Loucy (cell line): ENCODE measurements around the gene GXYLT2.

Source experiments
- H2AFZ ChIP-seq: fragments of 200-600 bp; sonication (generic); 2 replicates; pipeline ENCODE4 v1.6.0; 2016; ENCODE audit warnings: antibody characterized with exemption, mild to moderate bottlenecking, low read length, moderate library complexity
- H3F3A ChIP-seq: fragments of 200-600 bp; 2 replicates; pipeline ENCODE4 v1.6.0; 2016; ENCODE audit warnings: antibody characterized with exemption, low read depth, mild to moderate bottlenecking
- H3K27me3 ChIP-seq: fragments of 200-600 bp; sonication (generic); 2 replicates; pipeline ENCODE4 v1.6.1; 2014; ENCODE audit warnings: low read length, mild to moderate bottlenecking; ENCODE audit not compliant: insufficient read depth, poor library complexity, severe bottlenecking
- H3K36me3 ChIP-seq: fragments of 200-600 bp; sonication (generic); 2 replicates; pipeline ENCODE4 v1.6.1; 2016; ENCODE audit warnings: low read length; ENCODE audit not compliant: insufficient read depth
- H3K4me1 ChIP-seq: fragments of 200-600 bp; sonication (generic); 2 replicates; pipeline ENCODE4 v1.5.1; 2014; ENCODE audit warnings: low read length, mild to moderate bottlenecking; ENCODE audit not compliant: insufficient read depth, poor library complexity, severe bottlenecking
- H3K4me2 ChIP-seq: fragments of 200-600 bp; sonication (generic); 2 replicates; pipeline ENCODE4 v1.6.0; 2014; ENCODE audit warnings: antibody characterized with exemption, low read length, low read depth, mild to moderate bottlenecking; ENCODE audit not compliant: poor library complexity, severe bottlenecking
- H3K4me3 ChIP-seq: fragments of 200-600 bp; sonication (generic); 2 replicates; pipeline ENCODE4 v1.5.1; 2014; ENCODE audit warnings: low read length, mild to moderate bottlenecking, mixed read lengths; ENCODE audit not compliant: poor library complexity, severe bottlenecking
- H3K79me2 ChIP-seq: fragments of 200-600 bp; sonication (generic); 2 replicates; pipeline ENCODE4 v1.6.1; 2014; ENCODE audit warnings: low read length; ENCODE audit not compliant: insufficient read depth
- H3K9ac ChIP-seq: fragments of 200-600 bp; sonication (generic); 2 replicates; pipeline ENCODE4 v1.6.0; 2014; ENCODE audit warnings: mild to moderate bottlenecking, low read depth, low read length, moderate library complexity; ENCODE audit not compliant: poor library complexity, severe bottlenecking
- H3K9me2 ChIP-seq: fragments of 200-600 bp; sonication (generic); replicated peaks from 2 replicates; pipeline ENCODE4 v1.6.1; 2016; ENCODE audit warnings: low read depth, low read length, mixed read lengths
- H3K9me3 ChIP-seq: fragments of 200-600 bp; sonication (generic); 2 replicates; pipeline ENCODE4 v1.6.1; 2014; ENCODE audit warnings: mild to moderate bottlenecking, antibody characterized with exemption, low read length, low read depth; ENCODE audit not compliant: insufficient read depth
- H4K20me1 ChIP-seq: fragments of 200-600 bp; sonication (generic); 2 replicates; pipeline ENCODE4 v1.6.0; 2014; ENCODE audit warnings: antibody characterized with exemption, low read length, mild to moderate bottlenecking; ENCODE audit not compliant: insufficient read depth, poor library complexity, severe bottlenecking
- EZH2phosphoT487 ChIP-seq: fragments of 200-600 bp; IDR thresholded peaks from 2 replicates; pipeline ENCODE4 v1.6.1; 2018; ENCODE audit warnings: antibody characterized with exemption, mild to moderate bottlenecking, moderate library complexity, borderline replicate concordance
- TF ChIP-seq, protein P1 (sequence below): fragments of 200-600 bp; sonication (generic); conservative IDR thresholded peaks from 2 replicates; pipeline ENCODE4 v1.5.1; 2014; ENCODE audit warnings: mild to moderate bottlenecking, antibody characterized with exemption, low read length

Gene GXYLT2

DNA sequence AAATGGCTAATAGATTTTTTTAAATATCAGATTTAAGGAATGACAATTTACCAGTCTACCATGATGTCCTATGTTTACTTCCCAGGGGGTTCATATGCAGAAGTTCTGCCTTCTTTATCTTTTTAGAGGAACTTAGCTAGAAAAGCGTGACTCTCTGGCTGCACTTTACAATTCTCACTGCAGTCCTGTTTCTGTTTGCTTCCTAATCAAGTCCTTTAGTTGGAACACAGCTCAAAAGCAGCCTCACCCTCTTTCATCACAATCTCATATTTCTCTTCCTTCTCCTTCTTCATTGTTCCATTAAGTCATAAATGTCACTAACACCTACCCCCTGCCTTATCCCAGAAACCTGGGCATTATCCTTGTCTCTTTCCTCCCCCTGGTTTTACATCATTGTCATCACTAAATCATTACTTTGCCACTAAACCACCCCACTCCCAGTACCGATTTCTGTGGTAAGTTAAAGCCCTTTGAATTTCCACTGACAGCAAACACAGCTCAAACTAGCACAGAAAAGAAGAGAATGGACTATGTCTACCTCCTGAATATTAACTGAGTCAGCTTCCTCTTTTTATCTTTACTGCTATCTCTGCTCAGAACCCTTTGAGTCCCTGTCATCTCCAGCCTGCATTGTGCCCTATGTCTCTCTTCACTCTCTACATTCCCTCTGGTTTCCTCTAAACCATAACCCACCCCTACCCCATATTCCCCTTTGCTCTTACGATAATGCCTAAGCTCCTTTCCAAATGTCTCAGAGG is 94.9 kb downstream of the GXYLT2 start:
- no peaks in the 10 kb centered on the region for H3K79me2 ChIP-seq
- H3K27me3 ChIP-seq: no peaks in the 10 kb centered on the region
- TF ChIP-seq, protein P1, sequence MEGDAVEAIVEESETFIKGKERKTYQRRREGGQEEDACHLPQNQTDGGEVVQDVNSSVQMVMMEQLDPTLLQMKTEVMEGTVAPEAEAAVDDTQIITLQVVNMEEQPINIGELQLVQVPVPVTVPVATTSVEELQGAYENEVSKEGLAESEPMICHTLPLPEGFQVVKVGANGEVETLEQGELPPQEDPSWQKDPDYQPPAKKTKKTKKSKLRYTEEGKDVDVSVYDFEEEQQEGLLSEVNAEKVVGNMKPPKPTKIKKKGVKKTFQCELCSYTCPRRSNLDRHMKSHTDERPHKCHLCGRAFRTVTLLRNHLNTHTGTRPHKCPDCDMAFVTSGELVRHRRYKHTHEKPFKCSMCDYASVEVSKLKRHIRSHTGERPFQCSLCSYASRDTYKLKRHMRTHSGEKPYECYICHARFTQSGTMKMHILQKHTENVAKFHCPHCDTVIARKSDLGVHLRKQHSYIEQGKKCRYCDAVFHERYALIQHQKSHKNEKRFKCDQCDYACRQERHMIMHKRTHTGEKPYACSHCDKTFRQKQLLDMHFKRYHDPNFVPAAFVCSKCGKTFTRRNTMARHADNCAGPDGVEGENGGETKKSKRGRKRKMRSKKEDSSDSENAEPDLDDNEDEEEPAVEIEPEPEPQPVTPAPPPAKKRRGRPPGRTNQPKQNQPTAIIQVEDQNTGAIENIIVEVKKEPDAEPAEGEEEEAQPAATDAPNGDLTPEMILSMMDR: no peak
- no peak for TF ChIP-seq EZH2phosphoT487
- no peaks in the 10 kb centered on the region for H3K36me3 ChIP-seq
- no peak overlapping the region for H3K9ac ChIP-seq
- no peak overlapping the region for H3K4me2 ChIP-seq
- H3F3A ChIP-seq: no peaks in the 10 kb centered on the region
- no peak overlapping the region for H2AFZ ChIP-seq
- H4K20me1 ChIP-seq: no peaks in the 10 kb centered on the region
- H3K4me1 ChIP-seq: peaks cover 5% of the 10 kb centered on the region
- H3K9me2 ChIP-seq: no peaks in the 10 kb centered on the region
- H3K4me3 ChIP-seq: no peak overlapping the region
- H3K9me3 ChIP-seq: no peaks in the 10 kb centered on the region

DNA sequence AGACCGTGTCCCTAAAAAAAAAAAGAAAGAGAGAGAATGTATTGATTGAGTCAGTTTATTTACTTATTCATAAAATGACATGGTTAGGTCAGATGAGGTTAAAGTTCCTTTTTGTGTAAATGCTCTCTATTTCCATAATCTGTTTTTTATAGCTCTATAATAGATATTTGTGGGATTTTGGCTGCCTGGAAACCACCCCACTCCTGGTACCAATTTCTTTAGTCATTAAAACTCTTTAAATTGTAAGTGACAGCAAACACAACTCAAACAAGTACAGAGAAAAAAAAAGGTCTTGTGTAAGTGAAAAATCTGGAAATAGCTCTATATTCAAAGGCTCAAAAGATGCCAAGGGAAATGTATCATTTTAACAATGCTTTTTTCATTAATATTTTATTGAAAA is 97.7 kb downstream of the GXYLT2 start:
- H2AFZ ChIP-seq: no peak overlapping the region
- H3K9ac ChIP-seq: no peak overlapping the region
- H3K79me2 ChIP-seq: no peaks in the 10 kb centered on the region
- no peaks in the 10 kb centered on the region for H4K20me1 ChIP-seq
- H3K9me2 ChIP-seq: no peaks in the 10 kb centered on the region
- peaks cover 5% of the 10 kb centered on the region for H3K4me1 ChIP-seq
- no peaks in the 10 kb centered on the region for H3K27me3 ChIP-seq
- H3F3A ChIP-seq: no peaks in the 10 kb centered on the region
- H3K9me3 ChIP-seq: no peaks in the 10 kb centered on the region
- TF ChIP-seq EZH2phosphoT487: no peak
- TF ChIP-seq, protein P1: no peak
- H3K4me2 ChIP-seq: no peak overlapping the region
- H3K36me3 ChIP-seq: no peaks in the 10 kb centered on the region
- no peak overlapping the region for H3K4me3 ChIP-seq

DNA sequence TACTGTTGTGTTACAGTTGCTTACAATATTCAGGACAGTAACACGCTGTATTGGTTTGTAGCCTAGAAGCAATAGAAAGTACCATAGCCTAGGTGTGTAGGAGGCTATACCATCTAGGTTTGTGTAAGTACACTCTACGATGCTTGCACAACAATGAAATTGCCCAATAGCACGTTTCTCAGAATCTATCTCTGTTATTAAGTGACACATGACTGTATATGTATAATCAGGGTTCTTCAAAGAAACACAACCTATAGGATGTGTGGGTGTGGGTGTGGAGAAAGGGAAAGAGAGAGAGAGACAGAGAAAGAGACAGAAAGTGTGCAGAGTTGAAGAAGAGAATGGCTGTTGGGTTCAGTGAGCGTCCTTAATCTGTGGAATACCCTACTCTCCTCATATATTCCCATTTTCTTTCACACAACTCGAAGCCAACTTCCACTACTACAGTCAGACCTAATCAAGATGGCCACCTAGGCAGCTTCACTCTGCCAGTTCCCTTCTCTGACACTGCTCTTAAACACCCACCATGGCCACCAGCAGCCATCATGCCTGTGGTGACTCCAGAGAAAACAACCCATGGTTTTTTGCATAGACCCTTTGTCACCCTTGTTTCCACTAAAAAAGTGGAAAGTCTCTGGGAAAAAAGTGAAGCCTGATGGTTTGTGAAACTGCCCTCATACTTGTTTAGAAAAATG is 103.0 kb downstream of the GXYLT2 start:
- H3K4me1 ChIP-seq: no peaks in the 10 kb centered on the region

More for the DNA sequence above, 103.0 kb downstream of the GXYLT2 start:
- H3K4me3 ChIP-seq: no peak overlapping the region
- H3K79me2 ChIP-seq: no peaks in the 10 kb centered on the region
- no peaks in the 10 kb centered on the region for H3F3A ChIP-seq
- H3K9me2 ChIP-seq: no peaks in the 10 kb centered on the region
- H3K9me3 ChIP-seq: no peaks in the 10 kb centered on the region
- H3K36me3 ChIP-seq: no peaks in the 10 kb centered on the region
- no peaks in the 10 kb centered on the region for H3K27me3 ChIP-seq
- no peak overlapping the region for H3K9ac ChIP-seq
- no peak overlapping the region for H3K4me2 ChIP-seq
- no peaks in the 10 kb centered on the region for H4K20me1 ChIP-seq
- H2AFZ ChIP-seq: no peak overlapping the region
- TF ChIP-seq EZH2phosphoT487: no peak
- TF ChIP-seq, protein P1: no peak
